ENCODE data around the gene KCNG2. TPM values are rescaled to one million over a fixed set of nuclear protein-coding genes. Genes with fewer than 3 reads are reported as not detected.
"Not testable (repeated sequence)": the region's sequence is repeated elsewhere in the genome, so short reads cannot be mapped to it uniquely, and the experiment has no call there.

Gene KCNG2
- polyA plus RNA-seq (2013, experiment 1 of 4) = 0.30 TPM
- polyA plus RNA-seq (2013, experiment 2 of 4) = not detected
- 0.53 TPM for polyA plus RNA-seq (2013, experiment 3 of 4)
- 0.16 TPM for polyA plus RNA-seq (2013, experiment 4 of 4)

- peaks cover 60% of the 10 kb centered on the region for H3K27me3 ChIP-seq (ENCODE audit: control insufficient read depth, insufficient read depth, low read length, poor library complexity, severe bottlenecking)
- no peaks in the 10 kb centered on the region for H3K9me3 ChIP-seq (ENCODE audit: control insufficient read depth, low read length)
- H3K4me3 ChIP-seq (ENCODE audit: insufficient read depth, low read depth, low read length) = peak within 1 kb of the TSS; percentile 43
- H3K27ac ChIP-seq (ENCODE audit: insufficient read depth, low read depth, low read length, poor library complexity, severe bottlenecking) = no peak within 1 kb of the TSS
- 7% methylated on average over 92 of the region's 92 CpGs for WGBS, 2 experiments
- H3K36me3 ChIP-seq (ENCODE audit: control insufficient read depth, insufficient read depth, low read length) = no peaks in the 10 kb centered on the region
- peaks cover 9% of the 10 kb centered on the region for H3K4me1 ChIP-seq (ENCODE audit: control insufficient read depth, insufficient read depth, low read length)
These were observed at the start of gene KCNG2 for GRCh38 chr18:79797518-79798345. Gene KCNG2, plus strand, starts transcription at chr18:79797938. Its CDS starts 65,730 bp downstream, at chr18:79863668.

- H3K36me3 ChIP-seq (ENCODE audit: control insufficient read depth, insufficient read depth, low read length) = peaks cover 1% of the 10 kb centered on the region
These were observed 49.2 kb upstream of the KCNG2 start for GRCh38 chr18:79748321-79749180.

DNA sequence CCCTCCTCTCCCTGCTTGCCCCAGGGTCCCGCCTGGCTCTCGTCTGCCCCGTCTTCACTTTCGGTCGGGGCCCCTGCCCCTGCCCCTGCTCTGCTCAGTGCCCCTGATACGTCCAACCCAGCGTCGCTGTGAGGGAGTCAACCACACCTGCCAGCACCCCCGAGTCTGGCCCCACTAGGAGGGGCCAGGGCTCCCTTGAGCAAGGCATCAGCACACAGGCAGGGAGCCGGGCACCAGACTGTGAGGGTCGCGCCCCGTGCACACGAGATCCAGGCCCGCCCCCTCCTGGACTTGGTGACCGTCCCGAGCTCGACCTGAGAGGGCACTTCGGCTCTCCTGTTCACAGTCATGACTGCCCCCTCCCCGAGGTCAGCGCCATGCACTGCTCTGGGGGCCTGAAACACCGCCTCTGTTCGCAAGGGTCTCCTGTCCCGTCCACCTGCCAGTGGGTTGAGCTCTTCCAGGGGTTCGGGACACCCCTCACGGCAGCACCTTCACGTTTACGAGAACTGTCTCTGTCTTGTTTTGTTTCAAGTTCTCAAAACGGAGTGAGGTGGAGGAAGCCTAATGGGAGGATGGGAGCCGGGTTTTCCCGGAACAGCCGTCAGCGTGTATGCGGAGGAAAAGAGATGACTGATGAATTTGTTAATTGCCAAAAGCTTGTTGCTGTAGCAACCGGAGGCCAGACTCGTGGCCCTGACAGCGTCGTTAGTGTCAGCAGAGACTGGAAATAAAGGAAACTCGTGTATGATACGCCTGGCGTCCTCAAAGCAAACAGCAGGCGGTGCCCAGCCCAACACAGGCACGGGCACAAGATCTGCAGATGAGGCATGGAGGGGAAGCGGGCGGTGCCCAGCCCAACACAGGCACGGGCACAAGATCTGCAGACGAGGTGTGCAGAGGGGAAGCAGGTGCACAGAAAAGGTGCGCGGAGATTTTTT lies 48.2 kb upstream of the KCNG2 start:
- H3K36me3 ChIP-seq (ENCODE audit: control insufficient read depth, insufficient read depth, low read length) = peaks cover 11% of the 10 kb centered on the region
- no peaks in the 10 kb centered on the region for H3K9me3 ChIP-seq (ENCODE audit: control insufficient read depth, low read length)
- no peaks in the 10 kb centered on the region for H3K4me1 ChIP-seq (ENCODE audit: control insufficient read depth, insufficient read depth, low read length)
- no peak overlapping the region for H3K4me3 ChIP-seq (ENCODE audit: insufficient read depth, low read depth, low read length)
- H3K27me3 ChIP-seq (ENCODE audit: control insufficient read depth, insufficient read depth, low read length, poor library complexity, severe bottlenecking) = no peaks in the 10 kb centered on the region
- 92% methylated on average over 49 of the region's 49 CpGs for WGBS, 2 experiments
- no peak overlapping the region for H3K27ac ChIP-seq (ENCODE audit: insufficient read depth, low read depth, low read length, poor library complexity, severe bottlenecking)

More at GRCh38 chr18:79748321-79749180, 49.2 kb upstream of the KCNG2 start:
- H3K27ac ChIP-seq (ENCODE audit: insufficient read depth, low read depth, low read length, poor library complexity, severe bottlenecking) = no peak overlapping the region
- no peaks in the 10 kb centered on the region for H3K9me3 ChIP-seq (ENCODE audit: control insufficient read depth, low read length)
- no peaks in the 10 kb centered on the region for H3K27me3 ChIP-seq (ENCODE audit: control insufficient read depth, insufficient read depth, low read length, poor library complexity, severe bottlenecking)
- no peak overlapping the region for H3K4me3 ChIP-seq (ENCODE audit: insufficient read depth, low read depth, low read length)
- no peaks in the 10 kb centered on the region for H3K4me1 ChIP-seq (ENCODE audit: control insufficient read depth, insufficient read depth, low read length)
- WGBS, 2 experiments = 89 to 91% methylated on average over 36 of the region's 36 CpGs

- H3K27me3 ChIP-seq (ENCODE audit: control insufficient read depth, insufficient read depth, low read length, poor library complexity, severe bottlenecking) = no peaks in the 10 kb centered on the region
- peaks cover 13% of the 10 kb centered on the region for H3K36me3 ChIP-seq (ENCODE audit: control insufficient read depth, insufficient read depth, low read length)
- no peak overlapping the region for H3K4me3 ChIP-seq (ENCODE audit: insufficient read depth, low read depth, low read length)
- 92 to 94% methylated on average over 13 of the region's 13 CpGs for WGBS, 2 experiments
- no peaks in the 10 kb centered on the region for H3K4me1 ChIP-seq (ENCODE audit: control insufficient read depth, insufficient read depth, low read length)
- H3K9me3 ChIP-seq (ENCODE audit: control insufficient read depth, low read length) = no peaks in the 10 kb centered on the region
- no peak overlapping the region for H3K27ac ChIP-seq (ENCODE audit: insufficient read depth, low read depth, low read length, poor library complexity, severe bottlenecking)
These were observed 46.7 kb upstream of the KCNG2 start for GRCh38 chr18:79750980-79751571.

- not testable (repeated sequence) for H3K4me3 ChIP-seq (ENCODE audit: insufficient read depth, low read depth, low read length); H3K9me3 ChIP-seq (ENCODE audit: control insufficient read depth, low read length); H3K4me1 ChIP-seq (ENCODE audit: control insufficient read depth, insufficient read depth, low read length); H3K27me3 ChIP-seq (ENCODE audit: control insufficient read depth, insufficient read depth, low read length, poor library complexity, severe bottlenecking); H3K27ac ChIP-seq (ENCODE audit: insufficient read depth, low read depth, low read length, poor library complexity, severe bottlenecking)
- peaks cover 13% of the 10 kb centered on the region for H3K36me3 ChIP-seq (ENCODE audit: control insufficient read depth, insufficient read depth, low read length)
- WGBS, 2 experiments = 89 to 90% methylated on average over 14 to 16 of the region's 20 CpGs
These were observed 45.7 kb upstream of the KCNG2 start for GRCh38 chr18:79751918-79752578.

DNA sequence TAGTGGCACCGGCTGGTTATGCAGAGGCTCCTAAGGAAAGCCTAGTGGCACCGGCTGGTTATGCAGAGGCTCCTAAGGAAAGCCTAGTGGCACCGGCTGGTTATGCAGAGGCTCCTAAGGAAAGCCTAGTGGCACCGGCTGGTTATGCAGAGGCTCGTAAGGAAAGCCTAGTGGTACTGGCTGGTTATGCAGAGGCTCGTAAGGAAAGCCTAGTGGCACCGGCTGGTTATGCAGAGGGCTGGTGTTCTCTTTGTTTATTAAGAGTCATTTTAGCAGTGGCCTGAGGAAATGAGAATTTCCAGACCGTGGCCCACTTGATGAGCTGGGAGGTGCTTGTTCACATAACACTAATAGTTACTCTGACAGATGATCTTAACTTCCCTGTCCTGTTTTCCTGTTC lies 44.8 kb upstream of the KCNG2 start:
- not testable (repeated sequence) for H3K9me3 ChIP-seq (ENCODE audit: control insufficient read depth, low read length); H3K27me3 ChIP-seq (ENCODE audit: control insufficient read depth, insufficient read depth, low read length, poor library complexity, severe bottlenecking)

DNA sequence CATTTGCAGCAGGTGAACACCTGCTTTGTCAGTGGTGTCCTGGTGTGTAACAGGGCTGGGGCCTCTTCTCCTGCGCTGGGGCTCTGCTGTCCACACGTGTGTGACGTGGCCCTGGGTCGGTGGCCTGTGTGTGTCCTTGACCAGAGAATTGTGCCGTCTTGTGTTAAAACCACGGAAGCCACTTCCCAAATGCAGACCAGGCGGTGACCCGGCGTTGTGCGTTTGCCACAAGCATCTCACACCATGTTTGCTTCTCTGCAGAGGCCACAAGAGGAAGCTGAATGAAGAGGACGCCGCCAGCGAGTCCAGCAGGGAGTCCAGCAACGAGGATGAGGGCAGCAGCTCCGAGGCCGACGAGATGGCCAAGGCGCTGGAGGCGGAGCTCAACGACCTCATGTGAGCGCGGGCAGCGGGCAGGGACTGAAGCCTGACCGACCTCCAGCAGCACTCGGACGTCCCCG lies 44.3 kb upstream of the KCNG2 start:
- no peaks in the 10 kb centered on the region for H3K4me1 ChIP-seq (ENCODE audit: control insufficient read depth, insufficient read depth, low read length)
- peaks cover 13% of the 10 kb centered on the region for H3K36me3 ChIP-seq (ENCODE audit: control insufficient read depth, insufficient read depth, low read length)
- no peaks in the 10 kb centered on the region for H3K27me3 ChIP-seq (ENCODE audit: control insufficient read depth, insufficient read depth, low read length, poor library complexity, severe bottlenecking)
- no peaks in the 10 kb centered on the region for H3K9me3 ChIP-seq (ENCODE audit: control insufficient read depth, low read length)
- whole genome bisulfite sequencing, 2 experiments = 93% methylated on average over 27 of the region's 27 CpGs
- no peak overlapping the region for H3K27ac ChIP-seq (ENCODE audit: insufficient read depth, low read depth, low read length, poor library complexity, severe bottlenecking)
- no peak overlapping the region for H3K4me3 ChIP-seq (ENCODE audit: insufficient read depth, low read depth, low read length)

More for the DNA sequence above, 44.8 kb upstream of the KCNG2 start:
- not testable (repeated sequence) for H3K4me1 ChIP-seq (ENCODE audit: control insufficient read depth, insufficient read depth, low read length); H3K27ac ChIP-seq (ENCODE audit: insufficient read depth, low read depth, low read length, poor library complexity, severe bottlenecking); H3K4me3 ChIP-seq (ENCODE audit: insufficient read depth, low read depth, low read length)
- H3K36me3 ChIP-seq (ENCODE audit: control insufficient read depth, insufficient read depth, low read length) = peaks cover 13% of the 10 kb centered on the region
- 92 to 96% methylated on average over 5 to 6 of the region's 8 CpGs for WGBS, 2 experiments

DNA sequence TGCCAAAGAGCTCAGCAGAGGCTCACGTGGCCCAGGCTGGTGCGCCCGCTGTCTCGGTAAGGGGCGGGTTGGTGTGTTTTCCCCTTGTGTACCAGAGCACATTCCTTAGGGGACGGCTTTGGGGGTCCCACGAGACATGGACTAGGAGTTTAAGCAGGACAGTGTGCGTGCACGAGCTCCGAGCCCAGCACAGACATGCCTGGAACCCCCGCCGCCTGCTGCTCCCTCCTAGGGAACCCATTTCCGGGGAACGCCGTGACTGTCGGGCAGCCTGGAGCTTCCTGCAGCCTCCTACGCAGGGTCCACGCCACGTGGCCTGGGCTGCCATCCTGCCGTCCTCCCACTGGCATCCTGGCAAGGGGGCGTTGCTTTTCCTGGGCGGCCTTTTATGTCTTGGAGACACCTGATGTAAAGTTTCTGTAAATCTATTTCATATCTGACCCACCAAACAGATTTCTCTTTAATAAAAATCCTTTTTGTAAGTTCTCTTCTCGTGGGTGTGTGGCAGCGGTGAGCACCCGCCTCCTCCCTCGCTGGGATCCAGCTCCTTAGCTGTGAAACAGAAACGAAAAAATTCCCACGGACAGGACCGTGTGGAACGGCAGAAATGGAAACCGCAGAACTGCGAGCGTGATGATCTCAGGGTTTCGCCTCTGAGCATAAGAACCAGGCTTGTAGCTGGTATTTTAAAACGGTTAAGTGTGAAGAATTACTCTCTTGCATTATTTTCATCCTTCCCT lies 43.5 kb upstream of the KCNG2 start:
- WGBS, 2 experiments = 95 to 96% methylated on average over 35 of the region's 35 CpGs
- Histone ChIP-seq H3K27ac (ENCODE audit: insufficient read depth, low read depth, low read length, poor library complexity, severe bottlenecking) (no peak overlapping the region), H3K9me3 (ENCODE audit: control insufficient read depth, low read length) (no peaks in the 10 kb centered on the region), H3K27me3 (ENCODE audit: control insufficient read depth, insufficient read depth, low read length, poor library complexity, severe bottlenecking) (no peaks in the 10 kb centered on the region), H3K36me3 (ENCODE audit: control insufficient read depth, insufficient read depth, low read length) (peaks cover 13% of the 10 kb centered on the region), H3K4me3 (ENCODE audit: insufficient read depth, low read depth, low read length) (no peak overlapping the region), H3K4me1 (ENCODE audit: control insufficient read depth, insufficient read depth, low read length) (no peaks in the 10 kb centered on the region)

All from ectodermal cell (in vitro differentiated cells).